H1 (cell line): ENCODE results near the gene CELSR1. TPM values are rescaled to one million over a fixed set of nuclear protein-coding genes. Genes with fewer than 3 reads are reported as not detected.
A peak's percentile ranks its signal among the peaks of the same experiment; 100 is the strongest.

Experiments
- CTCF ChIA-PET: fragments of 300-600 bp; sonication (Branson Sonifier 250); formaldehyde crosslinking; loops from one replicate; lab custom pipeline; 2021; ENCODE audit not compliant: partially characterized antibody; lab: Charles Lee
- POLR2A ChIA-PET: fragments of 300-600 bp; sonication (Branson Sonifier 250); formaldehyde crosslinking; loops from one replicate; lab custom pipeline; 2021; ENCODE audit warnings: inconsistent platforms; ENCODE audit not compliant: partially characterized antibody; lab: Charles Lee
- DNase-seq, 2 experiments: peaks; one replicate each; pipeline versions ENCODE4 v3.0.0 to v3.0.0-alpha.2; 2010 to 2022; ENCODE audit warnings: low spot score in 2 of 2, low read depth in 1 of 2, mixed read lengths in 1 of 2
- FAIRE-seq: peaks from 2 replicates; lab custom pipeline; 2011; peaks lifted over from hg19 to GRCh38; lab: Jason Lieb, UNC
- H2AFZ ChIP-seq: 2 replicates; pipeline ENCODE4 v1.8.1; 2012; ENCODE audit warnings: low read length, inconsistent platforms
- H2AK5ac ChIP-seq: 2 replicates; pipeline ENCODE4 v1.6.1; 2013; ENCODE audit warnings: low read depth, low read length
- H2BK120ac ChIP-seq: replicated peaks from 2 replicates; pipeline ENCODE3; 2013; ENCODE audit warnings: low read depth, low read length, inconsistent platforms
- H2BK12ac ChIP-seq: 2 replicates; pipeline ENCODE4 v1.6.1; 2013; ENCODE audit warnings: low read depth, low read length
- H2BK15ac ChIP-seq: 2 replicates; pipeline ENCODE4 v1.6.1; 2013; ENCODE audit warnings: low read length
- H2BK20ac ChIP-seq: 2 replicates; pipeline ENCODE4 v1.6.1; 2013; ENCODE audit warnings: low read length
- H2BK5ac ChIP-seq: 2 replicates; pipeline ENCODE4 v1.6.1; 2013; ENCODE audit warnings: low read depth, low read length
- H3K14ac ChIP-seq: 2 replicates; pipeline ENCODE4 v1.6.1; 2013; ENCODE audit warnings: inconsistent platforms; ENCODE audit not compliant: insufficient read length
- H3K18ac ChIP-seq: 2 replicates; pipeline ENCODE4 v1.6.1; 2013; ENCODE audit warnings: low read length; ENCODE audit errors: extremely low read depth
- H3K23ac ChIP-seq: 2 replicates; pipeline ENCODE4 v1.6.1; 2013; ENCODE audit warnings: inconsistent platforms; ENCODE audit not compliant: insufficient read length
- H3K23me2 ChIP-seq: 2 replicates; pipeline ENCODE4 v1.6.1; 2013; ENCODE audit warnings: low read depth, low read length
- H3K27ac ChIP-seq: 2 replicates; pipeline ENCODE4 v1.6.1; 2011; ENCODE audit warnings: low read depth, low read length, inconsistent platforms
- H3K27me3 ChIP-seq, 4 experiments: replicated peaks in 1 of 4; 1 replicate in 1 of 4; 2 replicates in 3 of 4; pipeline versions ENCODE4 v1.6.1 to v1.8.1; 2011 to 2013; ENCODE audit warnings: low read length in 3 of 4, mild to moderate bottlenecking in 3 of 4, inconsistent platforms in 2 of 4, mixed read lengths in 2 of 4, moderate library complexity in 1 of 4; ENCODE audit not compliant: control insufficient read depth in 3 of 4, insufficient read depth in 3 of 4; ENCODE audit errors: extremely low read depth in 1 of 4
- H3K36me3 ChIP-seq, 4 experiments: 2 replicates each; pipeline versions ENCODE4 v1.6.1 to v1.8.1; 2011 to 2013; ENCODE audit warnings: mild to moderate bottlenecking in 4 of 4, low read length in 3 of 4, moderate library complexity in 2 of 4, control low read depth in 1 of 4, inconsistent platforms in 1 of 4; ENCODE audit not compliant: insufficient read depth in 4 of 4, control insufficient read depth in 2 of 4
- H3K4ac ChIP-seq: replicated peaks from 2 replicates; pipeline ENCODE3; 2013; ENCODE audit warnings: low read length, low read depth, mixed read lengths, inconsistent platforms; ENCODE audit not compliant: insufficient read length
- H3K4me1 ChIP-seq, 4 experiments: replicated peaks in 1 of 4; 1 replicate in 1 of 4; 2 replicates in 3 of 4; pipeline versions ENCODE4 v1.6.1 to v1.8.1; 2011 to 2013; ENCODE audit warnings: low read length in 3 of 4, inconsistent platforms in 2 of 4, mixed read lengths in 1 of 4; ENCODE audit not compliant: insufficient read depth in 4 of 4, control insufficient read depth in 3 of 4
- H3K4me2 ChIP-seq, 2 experiments: 2 replicates each; pipeline versions ENCODE4 v1.6.1 to v1.8.1; 2011 to 2013; ENCODE audit warnings: low read depth in 2 of 2, low read length in 2 of 2, control low read depth in 1 of 2, inconsistent platforms in 1 of 2, mild to moderate bottlenecking in 1 of 2; ENCODE audit not compliant: insufficient read depth in 1 of 2
- H3K4me3 ChIP-seq, 4 experiments: fragments of 200-600, 300-600 bp in 1 of 4; sonication (generic), shearing (Covaris generic), sonication (Bioruptor Twin) in 1 of 4; 2 replicates each; pipeline versions ENCODE4 v1.5.1 to v1.8.1; 2011 to 2016; ENCODE audit warnings: low read length in 4 of 4, low read depth in 3 of 4, control low read depth in 2 of 4, inconsistent platforms in 2 of 4, mild to moderate bottlenecking in 2 of 4, mixed read lengths in 1 of 4, moderate library complexity in 1 of 4; ENCODE audit not compliant: insufficient read depth in 2 of 4; ENCODE audit errors: extremely low read depth in 1 of 4
- H3K56ac ChIP-seq: replicated peaks from 2 replicates; pipeline ENCODE3; 2013; ENCODE audit warnings: low read depth, mild to moderate bottlenecking, mixed read lengths, low read length, inconsistent platforms; ENCODE audit not compliant: insufficient read length
- H3K79me1 ChIP-seq: 2 replicates; pipeline ENCODE4 v1.6.1; 2013; ENCODE audit warnings: low read depth, low read length, control low read depth
- H3K79me2 ChIP-seq, 2 experiments: 2 replicates each; pipeline versions ENCODE4 v1.6.1 to v1.8.1; 2012 to 2013; ENCODE audit warnings: low read length in 2 of 2, mild to moderate bottlenecking in 2 of 2, inconsistent platforms in 1 of 2; ENCODE audit not compliant: insufficient read depth in 2 of 2, control insufficient read depth in 1 of 2
- H3K9ac ChIP-seq, 4 experiments: replicated peaks in 1 of 4; 1 replicate in 1 of 4; 2 replicates in 3 of 4; pipeline versions ENCODE4 v1.6.1 to v1.8.1; 2011 to 2013; ENCODE audit warnings: low read depth in 3 of 4, low read length in 3 of 4, control low read depth in 2 of 4, mild to moderate bottlenecking in 2 of 4, moderate library complexity in 2 of 4, inconsistent platforms in 1 of 4; ENCODE audit errors: extremely low read depth in 1 of 4
- H3K9me3 ChIP-seq, 2 experiments: 2 replicates each; pipeline versions ENCODE4 v1.6.1 to v1.8.1; 2012 to 2013; ENCODE audit warnings: mild to moderate bottlenecking in 2 of 2, moderate library complexity in 2 of 2, control low read depth in 1 of 2, inconsistent platforms in 1 of 2, low read depth in 1 of 2, low read length in 1 of 2, mixed read lengths in 1 of 2; ENCODE audit not compliant: insufficient read depth in 2 of 2
- H4K20me1 ChIP-seq, 2 experiments: replicated peaks in 1 of 2; 2 replicates each; pipeline versions ENCODE3 to v1.8.1; 2011 to 2013; ENCODE audit warnings: inconsistent platforms in 2 of 2, low read length in 2 of 2, mild to moderate bottlenecking in 1 of 2; ENCODE audit not compliant: insufficient read depth in 2 of 2, control insufficient read depth in 1 of 2
- H4K5ac ChIP-seq: 2 replicates; pipeline ENCODE4 v1.6.1; 2013; ENCODE audit warnings: low read length, low read depth, mixed read lengths, inconsistent platforms; ENCODE audit not compliant: insufficient read length
- H4K8ac ChIP-seq: 2 replicates; pipeline ENCODE4 v1.8.0; 2013; ENCODE audit warnings: mild to moderate bottlenecking, moderate library complexity, low read length, inconsistent platforms; ENCODE audit not compliant: insufficient read depth; ENCODE audit errors: extremely low read depth
- H4K91ac ChIP-seq: replicated peaks from 2 replicates; pipeline ENCODE3; 2013; ENCODE audit warnings: low read length, mixed read lengths, inconsistent platforms; ENCODE audit not compliant: insufficient read length
- ASH2L ChIP-seq: fragments of 200-600, 300-600 bp; sonication (generic); IDR thresholded peaks from one replicate; pipeline ENCODE4 v1.7.1; 2017; ENCODE audit warnings: low read length
- KDM4A ChIP-seq: IDR thresholded peaks from one replicate; pipeline ENCODE4 v1.7.1; 2012; ENCODE audit warnings: low read depth, mild to moderate bottlenecking, moderate library complexity, low read length, inconsistent platforms; ENCODE audit not compliant: severe bottlenecking
- WGBS, 2 experiments: shearing (Covaris generic) in 1 of 2; methylation state at CpG; one replicate each; pipeline versions ENCODE4 v1.1.6 to v1.1.7; 2013 to 2015; ENCODE audit warnings: low lambda C conversion rate in 2 of 2, mixed read lengths in 2 of 2, inconsistent platforms in 1 of 2, low coverage in 1 of 2, missing lambda C conversion rate in 1 of 2; ENCODE audit not compliant: insufficient replicate concordance in 2 of 2, insufficient coverage in 1 of 2, insufficient read length in 1 of 2; ENCODE audit errors: extremely low coverage in 1 of 2, missing lambda C conversion rate in 1 of 2; 5-methylcytosine and 5-hydroxymethylcytosine counted together
- polyA plus RNA-seq, 7 experiments: library from polyadenylated mRNA; depleted of rRNA in 3 of 7; stranded (reverse) in 5 of 7; unstranded in 2 of 7; fragments of >200 nt in 5 of 7; fragments of 200-250 nt in 2 of 7; gene quantifications; 1 replicate in 5 of 7; 2 replicates in 1 of 7; 4 replicates in 1 of 7; pipeline versions ENCODE4 v1.2.1 to v1.2.3, GENCODE V29; 2011 to 2013; ENCODE audit warnings: missing spikeins in 2 of 7, mixed read lengths in 2 of 7
- total RNA-seq: library from RNA; stranded (reverse); fragmentation: NEBNext Ultra II Directional; extraction: Animal tissue kit (Norgen Biotek cat#: 25700); gene quantifications from 2 replicates; pipeline ENCODE4 v1.2.1, GENCODE V29; 2021

CELSR1 gene
- total and polyA plus RNA-seq, 2 of the 8 experiments (the other 6 are each of a cell fraction or from before 2014, with no cell fraction given) = 9.0 to 12.4 TPM

- ChIA-PET POLR2A (no interaction called here), CTCF (no interaction called here)
- Histone ChIP-seq H4K20me1 (peaks cover 2 to 12% of the 10 kb centered on the region in 2 experiments), H2BK20ac (no peak overlapping the region), H2BK12ac (peak overlapping the region; percentile 39; the same call in 1 of the 2 replicates), H3K4me1 (no peaks in the 10 kb centered on the region), H3K27ac (no peak overlapping the region), H4K5ac (no peak overlapping the region), H2BK5ac (peak overlapping the region; percentile 81), H2AFZ (no peak overlapping the region), H3K79me2 (no peaks in the 10 kb centered on the region), H3K4me3 (no peak overlapping the region), H3K79me1 (no peaks in the 10 kb centered on the region), H3K23ac (no peak overlapping the region), H3K4ac (peak overlapping the region; percentile 13), H3K23me2 (no peaks in the 10 kb centered on the region), H4K91ac (peak overlapping the region; percentile 25), H2BK120ac (no peak overlapping the region), H2BK15ac (no peak overlapping the region), H3K14ac (no peak overlapping the region), H3K4me2 (no peak overlapping the region), H3K56ac (no peak overlapping the region), H3K9ac (no peak overlapping the region), H4K8ac (no peak overlapping the region), H2AK5ac (no peak overlapping the region; the same call in 1 of the 2 replicates), H3K36me3 (no peaks in the 10 kb centered on the region), H3K18ac (no peak overlapping the region), H3K27me3 (no peaks in the 10 kb centered on the region), H3K9me3 (no peaks in the 10 kb centered on the region)
- DNase-seq = no peak
- FAIRE-seq = no peak
- TF ChIP-seq ASH2L (peak; percentile 69), KDM4A (no peak)
- 93 to 100% methylated on average over 4 to 27 of the region's 27 CpGs for WGBS, 2 experiments
Measured at GRCh38 chr22:46419754-46420571, 117.5 kb downstream of the CELSR1 start.
